ENCODE measurements around the gene SHC4.

SHC4 gene

DNA sequence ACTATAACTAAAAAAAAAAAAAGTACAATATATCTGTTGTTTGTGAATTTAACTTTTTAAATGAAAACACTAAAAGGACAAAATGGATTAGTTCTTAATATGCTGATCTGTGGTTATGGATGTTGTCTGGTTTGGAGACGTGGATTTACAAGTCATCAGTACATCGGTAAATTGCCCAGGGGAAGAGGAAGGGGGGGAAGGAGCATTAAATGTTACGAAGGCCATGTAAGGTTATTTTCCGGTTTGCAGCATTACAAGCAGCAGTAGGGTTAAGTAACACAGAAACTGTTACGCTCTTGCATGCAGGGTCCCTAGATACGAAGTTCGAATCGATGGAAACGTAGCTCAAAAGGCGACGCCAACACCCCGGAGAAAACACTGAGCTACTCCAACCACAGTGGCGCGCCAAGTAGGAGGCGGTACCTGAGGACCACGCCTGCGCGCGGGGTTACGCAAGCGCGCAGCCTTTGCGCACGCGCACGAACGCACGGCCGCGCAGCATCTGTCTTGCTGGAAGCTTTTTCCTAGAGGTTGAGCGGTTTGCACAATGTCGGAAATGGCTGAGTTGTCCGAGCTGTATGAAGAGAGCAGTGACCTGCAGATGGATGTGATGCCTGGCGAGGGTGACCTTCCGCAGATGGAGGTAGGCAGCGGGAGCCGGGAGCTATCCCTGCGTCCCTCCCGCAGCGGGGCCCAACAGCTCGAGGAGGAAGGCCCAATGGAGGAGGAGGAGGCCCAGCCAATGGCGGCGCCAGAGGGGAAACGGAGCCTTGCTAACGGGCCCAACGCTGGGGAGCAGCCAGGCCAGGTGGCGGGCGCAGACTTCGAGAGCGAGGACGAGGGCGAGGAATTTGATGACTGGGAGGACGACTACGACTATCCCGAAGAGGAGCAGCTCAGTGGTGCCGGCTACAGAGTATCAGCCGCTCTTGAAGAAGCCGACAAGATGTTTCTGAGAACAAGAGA, 85.8 kb downstream of the SHC4 start, which contains the start of gene EID1:
EID1 (plus strand) TSS at position 505 of the 966 bp plus-strand sequence; CDS start at position 548, 43 bp downstream.
- Histone ChIP-seq H3K27me3 (replicated peaks; ENCODE audit: control insufficient read depth, insufficient read depth, low read length) (no peaks in the 10 kb centered on the region), H3K9ac (ENCODE audit: low read length) (peak within 1 kb of the TSS; percentile 92), H3K9me3 (ENCODE audit: control insufficient read depth, low read length) (no peaks in the 10 kb centered on the region)

DNA sequence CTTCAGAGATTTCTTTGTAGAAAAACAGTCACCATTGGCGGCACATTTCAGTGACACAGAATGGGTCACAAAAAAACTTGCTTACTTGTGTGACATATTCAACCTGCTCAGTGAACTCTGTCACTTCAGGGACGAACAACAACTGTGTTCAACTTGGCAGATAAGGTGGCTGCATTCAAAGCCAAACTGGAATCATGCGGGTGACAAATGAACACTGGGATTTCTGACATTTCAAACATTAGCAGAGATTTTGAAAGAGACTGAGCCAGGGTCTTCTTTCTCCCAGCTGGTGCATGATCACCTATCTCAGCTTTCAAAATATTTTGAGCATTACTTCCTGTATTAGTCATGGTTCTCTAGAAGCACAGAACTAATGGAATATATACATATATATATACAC, 87.7 kb downstream of the SHC4 start:
- H3K4me1 ChIP-seq (ENCODE audit: control insufficient read depth, insufficient read depth, low read length): peaks cover 17% of the 10 kb centered on the region
- no peaks in the 10 kb centered on the region for H3K36me3 ChIP-seq (ENCODE audit: control insufficient read depth, insufficient read depth, low read length, severe bottlenecking)
- no peak for DNase-seq (ENCODE audit: low read depth)
- no peaks in the 10 kb centered on the region for H3K27me3 ChIP-seq (replicated peaks; ENCODE audit: control insufficient read depth, insufficient read depth, low read length)
- H3K9me3 ChIP-seq (ENCODE audit: control insufficient read depth, low read length): no peaks in the 10 kb centered on the region
- no peak overlapping the region for H3K4me3 ChIP-seq (ENCODE audit: low read length)
- no peak overlapping the region for H3K9ac ChIP-seq (ENCODE audit: low read length)

More for the DNA sequence above, 85.8 kb downstream of the SHC4 start, which contains the start of gene EID1:
- Histone ChIP-seq H3K4me1 (ENCODE audit: control insufficient read depth, insufficient read depth, low read length) (peaks cover 17% of the 10 kb centered on the region), H3K4me3 (ENCODE audit: low read length) (peak within 1 kb of the TSS; percentile 95), H3K36me3 (ENCODE audit: control insufficient read depth, insufficient read depth, low read length, severe bottlenecking) (no peaks in the 10 kb centered on the region)
- DNase-seq (ENCODE audit: low read depth): peak; percentile 97

DNA sequence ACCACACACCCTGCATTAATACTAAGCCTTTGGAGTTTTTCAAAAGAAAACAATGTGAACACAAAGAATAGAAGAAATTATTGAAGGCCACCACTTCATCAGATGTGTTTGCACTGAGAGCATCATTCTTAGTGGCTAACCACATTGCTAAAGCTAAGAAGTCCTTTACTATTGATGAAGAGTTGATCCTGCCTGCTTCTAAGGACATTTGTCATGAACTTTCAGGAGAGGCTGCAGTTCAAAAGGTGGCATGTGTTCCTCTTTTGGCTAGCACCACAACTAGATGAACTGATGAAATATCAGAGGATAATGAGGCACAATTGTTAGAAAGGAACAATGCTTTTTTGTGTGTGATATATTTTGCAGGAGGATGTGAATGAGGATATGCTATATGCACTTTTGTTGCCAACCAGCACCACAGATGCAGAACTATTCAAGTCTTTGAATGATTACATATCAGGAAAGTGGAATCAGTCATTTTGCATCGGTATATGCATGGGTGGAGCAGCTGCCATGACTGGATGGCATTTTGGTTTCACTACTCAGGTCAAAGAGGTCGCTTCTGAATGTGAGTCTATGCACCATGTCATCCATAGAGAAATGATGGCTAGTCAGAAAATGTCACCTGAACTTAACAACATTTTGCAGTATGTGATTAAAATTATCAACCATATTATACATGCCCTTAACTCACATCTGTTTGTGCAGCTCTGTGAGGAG, 88.3 kb downstream of the SHC4 start:
- H3K36me3 ChIP-seq (ENCODE audit: control insufficient read depth, insufficient read depth, low read length, severe bottlenecking): no peaks in the 10 kb centered on the region
- peaks cover 17% of the 10 kb centered on the region for H3K4me1 ChIP-seq (ENCODE audit: control insufficient read depth, insufficient read depth, low read length)
- H3K27me3 ChIP-seq (replicated peaks; ENCODE audit: control insufficient read depth, insufficient read depth, low read length): no peaks in the 10 kb centered on the region
- no peak overlapping the region for H3K4me3 ChIP-seq (ENCODE audit: low read length)
- no peak for DNase-seq (ENCODE audit: low read depth)
- H3K9ac ChIP-seq (ENCODE audit: low read length): no peak overlapping the region
- H3K9me3 ChIP-seq (ENCODE audit: control insufficient read depth, low read length): no peaks in the 10 kb centered on the region

DNA sequence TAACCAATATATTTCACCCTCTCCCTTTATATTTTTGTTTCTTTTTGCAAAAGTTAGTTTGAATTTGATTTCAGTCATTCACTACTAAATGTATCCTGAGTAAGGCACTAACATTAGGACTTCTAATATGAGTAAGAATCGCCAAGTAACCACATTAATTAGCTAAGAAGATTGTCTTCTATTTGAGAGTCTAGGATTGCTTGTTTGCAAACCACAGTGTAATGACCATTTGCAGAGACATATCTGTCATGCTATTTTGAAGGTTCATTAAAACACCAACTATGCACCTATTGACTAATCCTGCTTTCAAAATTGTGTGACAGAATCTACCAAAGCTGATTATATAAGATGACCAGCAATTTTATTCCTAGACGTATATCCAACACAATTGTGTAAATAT, 91.1 kb downstream of the SHC4 start:
- H3K36me3 ChIP-seq (ENCODE audit: control insufficient read depth, insufficient read depth, low read length, severe bottlenecking): no peaks in the 10 kb centered on the region
- H3K27me3 ChIP-seq (replicated peaks; ENCODE audit: control insufficient read depth, insufficient read depth, low read length): no peaks in the 10 kb centered on the region
- DNase-seq (ENCODE audit: low read depth): no peak
- H3K9ac ChIP-seq (ENCODE audit: low read length): no peak overlapping the region
- no peak overlapping the region for H3K4me3 ChIP-seq (ENCODE audit: low read length)
- H3K4me1 ChIP-seq (ENCODE audit: control insufficient read depth, insufficient read depth, low read length): peaks cover 18% of the 10 kb centered on the region
- no peaks in the 10 kb centered on the region for H3K9me3 ChIP-seq (ENCODE audit: control insufficient read depth, low read length)

DNA sequence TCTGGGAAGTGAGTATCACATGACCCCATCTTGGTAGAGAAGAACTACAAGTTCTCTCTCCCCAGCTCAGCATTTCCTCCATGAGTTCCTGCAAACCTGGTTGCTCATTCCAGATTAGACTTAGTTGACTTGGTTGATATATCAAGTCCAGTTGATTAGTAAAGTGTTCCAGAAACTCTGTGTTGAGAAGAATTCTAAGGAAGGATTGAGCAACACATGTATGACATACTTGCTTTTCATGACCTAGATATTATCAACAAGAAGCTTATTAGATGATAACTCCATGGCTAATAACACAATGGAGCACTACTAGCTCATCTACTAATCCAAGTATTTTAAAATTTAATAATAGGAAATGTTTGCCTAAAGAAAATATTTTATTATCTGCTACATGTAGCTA, 92.2 kb downstream of the SHC4 start:
- Histone ChIP-seq H3K36me3 (ENCODE audit: control insufficient read depth, insufficient read depth, low read length, severe bottlenecking) (no peaks in the 10 kb centered on the region), H3K9me3 (ENCODE audit: control insufficient read depth, low read length) (no peaks in the 10 kb centered on the region), H3K27me3 (replicated peaks; ENCODE audit: control insufficient read depth, insufficient read depth, low read length) (no peaks in the 10 kb centered on the region), H3K9ac (ENCODE audit: low read length) (no peak overlapping the region), H3K4me1 (ENCODE audit: control insufficient read depth, insufficient read depth, low read length) (peaks cover 22% of the 10 kb centered on the region), H3K4me3 (ENCODE audit: low read length) (no peak overlapping the region)
- no peak for DNase-seq (ENCODE audit: low read depth)

DNA sequence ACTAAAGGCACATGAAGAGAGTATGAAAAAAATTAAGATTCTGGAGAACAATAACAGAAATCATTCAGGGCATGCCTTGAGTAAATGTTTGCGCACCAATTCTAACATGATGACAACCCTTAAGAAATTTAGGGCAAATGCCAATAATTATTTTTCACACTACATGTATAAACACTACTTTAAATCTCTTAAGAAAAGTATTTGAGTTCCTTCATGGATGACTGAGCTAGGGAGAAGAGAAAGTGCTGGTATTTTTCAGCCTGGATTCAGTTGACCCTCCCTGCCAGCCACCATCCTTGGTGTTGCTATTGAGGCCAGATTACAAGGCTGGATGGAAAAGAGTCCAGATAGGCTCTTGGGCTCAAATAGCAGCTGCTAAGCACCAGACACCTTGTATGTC, 93.8 kb downstream of the SHC4 start:
- H3K9ac ChIP-seq (ENCODE audit: low read length): no peak overlapping the region
- no peaks in the 10 kb centered on the region for H3K27me3 ChIP-seq (replicated peaks; ENCODE audit: control insufficient read depth, insufficient read depth, low read length)
- H3K36me3 ChIP-seq (ENCODE audit: control insufficient read depth, insufficient read depth, low read length, severe bottlenecking): no peaks in the 10 kb centered on the region
- DNase-seq (ENCODE audit: low read depth): no peak
- no peak overlapping the region for H3K4me3 ChIP-seq (ENCODE audit: low read length)
- peaks cover 37% of the 10 kb centered on the region for H3K4me1 ChIP-seq (ENCODE audit: control insufficient read depth, insufficient read depth, low read length)
- H3K9me3 ChIP-seq (ENCODE audit: control insufficient read depth, low read length): no peaks in the 10 kb centered on the region

DNA sequence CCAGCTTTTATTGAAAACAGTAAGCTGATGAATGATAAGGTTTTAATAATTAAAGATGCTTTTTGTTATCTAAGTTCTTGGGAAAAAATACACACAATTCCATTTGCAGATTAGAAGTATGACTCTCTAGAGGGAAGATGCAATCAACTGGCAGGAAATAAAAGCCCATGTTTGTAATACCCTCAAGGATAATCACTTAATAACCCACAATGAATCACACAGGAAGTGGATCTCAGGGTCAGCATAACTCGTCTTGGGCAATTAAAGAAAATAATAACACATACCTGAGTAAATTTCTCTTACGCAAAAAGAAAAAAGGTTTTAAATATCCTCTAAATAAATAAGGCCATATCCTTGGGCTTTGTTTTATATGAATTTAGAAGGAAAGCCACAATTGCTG, 95.2 kb downstream of the SHC4 start:
- peak; percentile 56 for DNase-seq (ENCODE audit: low read depth)
- H3K4me1 ChIP-seq (ENCODE audit: control insufficient read depth, insufficient read depth, low read length): peaks cover 37% of the 10 kb centered on the region
- no peaks in the 10 kb centered on the region for H3K36me3 ChIP-seq (ENCODE audit: control insufficient read depth, insufficient read depth, low read length, severe bottlenecking)
- H3K9ac ChIP-seq (ENCODE audit: low read length): no peak overlapping the region
- H3K4me3 ChIP-seq (ENCODE audit: low read length): no peak overlapping the region
- no peaks in the 10 kb centered on the region for H3K27me3 ChIP-seq (replicated peaks; ENCODE audit: control insufficient read depth, insufficient read depth, low read length)
- H3K9me3 ChIP-seq (ENCODE audit: control insufficient read depth, low read length): no peaks in the 10 kb centered on the region

DNA sequence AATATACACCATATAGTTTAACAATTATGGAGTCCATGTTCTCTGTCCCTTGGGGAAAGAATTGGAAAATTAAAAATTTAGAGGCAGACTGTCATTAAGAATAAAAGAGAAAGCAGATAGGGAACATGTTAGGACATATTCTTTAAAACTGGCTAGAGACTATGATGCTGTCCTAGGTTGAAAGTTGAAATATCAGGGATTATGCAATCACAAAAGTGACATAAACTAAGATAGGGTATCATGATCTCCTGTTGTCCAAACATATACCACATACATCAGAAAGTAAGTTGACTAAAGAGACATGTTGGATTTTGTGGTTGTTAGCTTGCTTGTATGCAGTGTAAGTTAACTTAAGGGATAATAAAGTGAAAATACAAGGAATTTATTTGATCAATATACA, 95.7 kb downstream of the SHC4 start:
- Histone ChIP-seq H3K4me3 (ENCODE audit: low read length) (no peak overlapping the region), H3K9ac (ENCODE audit: low read length) (peak overlapping the region; percentile 11), H3K4me1 (ENCODE audit: control insufficient read depth, insufficient read depth, low read length) (peaks cover 37% of the 10 kb centered on the region), H3K9me3 (ENCODE audit: control insufficient read depth, low read length) (no peaks in the 10 kb centered on the region), H3K36me3 (ENCODE audit: control insufficient read depth, insufficient read depth, low read length, severe bottlenecking) (no peaks in the 10 kb centered on the region), H3K27me3 (replicated peaks; ENCODE audit: control insufficient read depth, insufficient read depth, low read length) (no peaks in the 10 kb centered on the region)
- DNase-seq (ENCODE audit: low read depth): peak; percentile 45

DNA sequence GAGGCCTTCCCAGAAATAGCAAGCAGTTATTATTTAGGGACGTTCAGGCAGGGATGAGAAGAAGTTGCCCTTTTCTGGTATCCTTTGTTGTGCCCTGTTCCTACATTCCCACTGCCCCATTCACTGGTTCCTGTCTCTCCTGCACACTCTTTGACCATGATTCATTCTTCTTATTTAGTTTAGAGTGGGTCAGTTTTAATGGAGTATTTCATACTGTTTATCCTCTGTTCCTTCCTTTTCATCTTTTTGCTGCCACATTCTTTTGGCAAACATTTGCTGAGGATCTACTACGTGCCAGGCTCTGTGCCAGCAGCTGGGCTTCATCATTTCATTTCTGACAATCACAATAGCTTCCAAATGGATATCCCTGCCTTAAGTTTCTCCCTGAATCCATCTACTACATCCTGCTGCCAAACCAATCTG, 97.6 kb downstream of the SHC4 start:
- DNase-seq (ENCODE audit: low read depth): peak; percentile 55
- Histone ChIP-seq H3K36me3 (ENCODE audit: control insufficient read depth, insufficient read depth, low read length, severe bottlenecking) (no peaks in the 10 kb centered on the region), H3K9ac (ENCODE audit: low read length) (peak overlapping the region; percentile 7), H3K4me1 (ENCODE audit: control insufficient read depth, insufficient read depth, low read length) (peaks cover 37% of the 10 kb centered on the region), H3K27me3 (replicated peaks; ENCODE audit: control insufficient read depth, insufficient read depth, low read length) (no peaks in the 10 kb centered on the region), H3K4me3 (ENCODE audit: low read length) (peak overlapping the region; percentile 9), H3K9me3 (ENCODE audit: control insufficient read depth, low read length) (no peaks in the 10 kb centered on the region)

DNA sequence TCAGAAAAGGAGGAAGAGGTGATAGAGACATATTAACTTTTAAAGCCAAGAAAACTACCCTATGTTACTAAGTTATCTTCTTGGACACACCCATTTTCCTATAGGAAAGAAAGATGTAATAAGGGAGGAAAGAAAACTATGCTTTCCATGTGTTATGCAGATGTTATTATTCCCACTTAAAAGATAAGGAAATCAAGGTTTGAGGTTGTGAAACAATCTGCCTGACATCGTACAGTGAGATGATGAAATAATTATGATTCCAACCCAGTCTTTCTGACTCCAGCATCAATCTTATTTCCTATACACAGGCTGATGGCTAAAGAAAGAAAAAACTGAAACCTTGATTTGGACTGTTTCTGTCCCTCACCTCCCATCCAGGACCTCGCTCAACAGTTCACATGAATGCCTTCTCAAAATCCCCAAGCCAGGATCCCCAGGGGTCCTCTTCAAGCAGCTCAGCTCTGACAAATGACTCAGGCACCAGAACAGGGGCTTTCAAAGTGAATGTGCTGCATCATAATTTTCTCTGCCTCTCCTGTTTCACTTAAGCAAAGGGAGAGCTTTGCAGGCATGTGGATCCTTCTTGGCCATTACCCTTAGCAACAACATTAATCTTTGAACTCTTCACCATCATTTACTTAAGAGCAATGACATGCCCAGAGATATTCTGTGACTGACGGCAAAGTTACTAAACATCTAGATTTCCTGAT, 98.2 kb downstream of the SHC4 start:
- Histone ChIP-seq H3K27me3 (replicated peaks; ENCODE audit: control insufficient read depth, insufficient read depth, low read length) (no peaks in the 10 kb centered on the region), H3K9me3 (ENCODE audit: control insufficient read depth, low read length) (no peaks in the 10 kb centered on the region), H3K9ac (ENCODE audit: low read length) (no peak overlapping the region), H3K4me3 (ENCODE audit: low read length) (peak overlapping the region; percentile 9), H3K4me1 (ENCODE audit: control insufficient read depth, insufficient read depth, low read length) (peaks cover 37% of the 10 kb centered on the region), H3K36me3 (ENCODE audit: control insufficient read depth, insufficient read depth, low read length, severe bottlenecking) (no peaks in the 10 kb centered on the region)
- peak; percentile 68 for DNase-seq (ENCODE audit: low read depth)

DNA sequence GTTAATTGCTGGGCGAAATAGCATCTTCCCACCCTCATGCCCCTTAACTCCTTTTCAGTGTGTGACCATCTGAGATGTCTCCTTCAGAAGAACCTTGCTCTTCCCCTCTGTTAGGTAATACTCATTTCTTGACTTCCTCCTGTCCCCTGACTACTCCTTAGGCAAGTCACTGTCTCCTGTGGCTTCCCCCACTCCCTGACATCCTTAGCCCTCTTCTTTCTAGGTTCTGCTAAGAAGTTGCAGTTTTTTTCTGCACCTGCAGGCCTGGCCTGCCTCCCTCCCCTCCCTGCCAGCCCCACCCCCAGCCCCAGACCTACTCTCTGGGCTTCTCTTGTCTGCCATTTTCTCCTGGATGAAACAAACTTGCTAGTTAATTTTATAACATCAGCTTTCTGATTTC, 101.0 kb downstream of the SHC4 start:
- Histone ChIP-seq H3K4me3 (ENCODE audit: low read length) (no peak overlapping the region), H3K9ac (ENCODE audit: low read length) (no peak overlapping the region), H3K4me1 (ENCODE audit: control insufficient read depth, insufficient read depth, low read length) (peaks cover 32% of the 10 kb centered on the region), H3K36me3 (ENCODE audit: control insufficient read depth, insufficient read depth, low read length, severe bottlenecking) (no peaks in the 10 kb centered on the region), H3K27me3 (replicated peaks; ENCODE audit: control insufficient read depth, insufficient read depth, low read length) (no peaks in the 10 kb centered on the region), H3K9me3 (ENCODE audit: control insufficient read depth, low read length) (no peaks in the 10 kb centered on the region)
- no peak for DNase-seq (ENCODE audit: low read depth)

All from adipocyte (in vitro differentiated cells).